OCI-LY1 (cell line): ENCODE results near the gene GPSM1.

Experiments
- H2AFZ ChIP-seq: fragments of 200-600 bp; sonication (generic), shearing (Covaris generic); 2 replicates; pipeline ENCODE4 v1.6.0; 2014; ENCODE audit warnings: antibody characterized with exemption, mild to moderate bottlenecking, low read length
- H3F3A ChIP-seq: fragments of 200-600 bp; sonication (generic), shearing (Covaris generic); 2 replicates; pipeline ENCODE4 v1.6.0; 2014; ENCODE audit warnings: mild to moderate bottlenecking, antibody characterized with exemption, low read length, moderate library complexity; ENCODE audit not compliant: insufficient read depth
- H3K27ac ChIP-seq: fragments of 200-600 bp; sonication (generic); 2 replicates; pipeline ENCODE4 v1.5.1; 2014; ENCODE audit warnings: low read length, mixed run types, mild to moderate bottlenecking, low read depth; ENCODE audit not compliant: poor library complexity, severe bottlenecking
- H3K27me3 ChIP-seq: fragments of 200-600 bp; sonication (generic); 2 replicates; pipeline ENCODE4 v1.6.0; 2014; ENCODE audit warnings: antibody characterized with exemption, mild to moderate bottlenecking, low read length, moderate library complexity; ENCODE audit not compliant: insufficient read depth
- H3K36me3 ChIP-seq: fragments of 200-600 bp; sonication (generic); 2 replicates; pipeline ENCODE4 v1.6.1; 2014; ENCODE audit warnings: mild to moderate bottlenecking, antibody characterized with exemption, low read length, moderate library complexity, mixed read lengths; ENCODE audit not compliant: insufficient read depth
- H3K4me1 ChIP-seq: fragments of 200-600 bp; sonication (generic); 2 replicates; pipeline ENCODE4 v1.5.1; 2014; ENCODE audit warnings: mild to moderate bottlenecking, low read length, moderate library complexity; ENCODE audit not compliant: insufficient read depth, severe bottlenecking
- H3K4me2 ChIP-seq: fragments of 200-600 bp; sonication (generic), shearing (Covaris generic); 2 replicates; pipeline ENCODE4 v1.6.1; 2014; ENCODE audit warnings: low read length
- H3K4me3 ChIP-seq: fragments of 200-600 bp; sonication (generic); 2 replicates; pipeline ENCODE4 v1.5.1; 2014; ENCODE audit warnings: low read length, low read depth, mild to moderate bottlenecking, mixed read lengths; ENCODE audit not compliant: poor library complexity, severe bottlenecking
- H3K79me2 ChIP-seq: fragments of 200-600 bp; shearing (Covaris generic); 2 replicates; pipeline ENCODE4 v1.6.1; 2016; ENCODE audit warnings: mixed run types, low read length, mixed read lengths; ENCODE audit not compliant: insufficient read depth
- H3K9ac ChIP-seq: fragments of 200-600 bp; sonication (generic), shearing (Covaris generic); 2 replicates; pipeline ENCODE4 v1.6.1; 2014; ENCODE audit warnings: mild to moderate bottlenecking, low read length, mixed read lengths
- H3K9me2 ChIP-seq: fragments of 200-600 bp; sonication (generic), shearing (Covaris generic); 2 replicates; pipeline ENCODE4 v1.6.1; 2014; ENCODE audit warnings: low read depth, mild to moderate bottlenecking, low read length, mixed read lengths
- H3K9me3 ChIP-seq: fragments of 200-600 bp; shearing (Covaris generic); 2 replicates; pipeline ENCODE4 v1.6.1; 2014; ENCODE audit warnings: low read length, mixed read lengths
- H4K20me1 ChIP-seq: fragments of 200-600 bp; sonication (generic), shearing (Covaris generic); 2 replicates; pipeline ENCODE4 v1.6.0; 2016; ENCODE audit warnings: mild to moderate bottlenecking, low read length; ENCODE audit not compliant: insufficient read depth
- EZH2 ChIP-seq: fragments of 200-600 bp; sonication (generic), shearing (Covaris generic); IDR thresholded peaks from 2 replicates; pipeline ENCODE4 v1.8.0; 2017; ENCODE audit warnings: borderline replicate concordance, mixed run types, mild to moderate bottlenecking, antibody characterized with exemption, low read length, moderate library complexity, mixed read lengths
- TF ChIP-seq, protein P1 (sequence below): fragments of 200-600 bp; sonication (generic), shearing (Covaris generic); IDR thresholded peaks from 2 replicates; pipeline ENCODE4 v1.5.1; 2017; ENCODE audit warnings: mild to moderate bottlenecking, antibody characterized with exemption, low read length, moderate library complexity, mixed read lengths

Gene GPSM1

DNA sequence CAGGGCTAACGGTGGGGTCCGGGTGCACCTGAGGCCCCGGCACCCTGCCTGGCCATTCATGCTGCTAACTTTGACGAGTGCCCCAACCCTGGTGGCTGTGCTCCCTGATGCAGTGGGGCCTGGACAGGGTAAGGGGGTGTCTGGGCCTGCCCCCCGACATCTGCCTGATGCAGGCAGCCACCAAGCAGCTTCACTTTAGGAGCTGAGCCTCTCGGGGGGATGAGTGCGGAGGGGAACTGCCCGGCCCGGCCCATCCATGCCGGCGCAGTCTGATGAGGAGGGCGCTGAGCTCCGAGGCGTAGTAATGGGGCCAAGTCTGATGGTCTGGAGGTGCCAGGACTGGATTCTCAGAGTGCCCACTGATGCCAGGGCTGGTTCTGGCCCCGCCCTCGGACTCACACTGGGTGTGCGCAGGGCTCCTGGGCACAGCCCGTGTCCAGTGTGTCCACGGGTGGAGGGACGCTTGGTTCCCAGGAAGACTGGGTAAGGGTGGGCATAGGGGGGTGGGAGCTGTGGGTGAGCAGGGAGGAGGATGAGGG, 19.7 kb downstream of the GPSM1 start:
- H4K20me1 ChIP-seq = no peaks in the 10 kb centered on the region
- H3K36me3 ChIP-seq = no peaks in the 10 kb centered on the region
- no peaks in the 10 kb centered on the region for H3K4me1 ChIP-seq

DNA sequence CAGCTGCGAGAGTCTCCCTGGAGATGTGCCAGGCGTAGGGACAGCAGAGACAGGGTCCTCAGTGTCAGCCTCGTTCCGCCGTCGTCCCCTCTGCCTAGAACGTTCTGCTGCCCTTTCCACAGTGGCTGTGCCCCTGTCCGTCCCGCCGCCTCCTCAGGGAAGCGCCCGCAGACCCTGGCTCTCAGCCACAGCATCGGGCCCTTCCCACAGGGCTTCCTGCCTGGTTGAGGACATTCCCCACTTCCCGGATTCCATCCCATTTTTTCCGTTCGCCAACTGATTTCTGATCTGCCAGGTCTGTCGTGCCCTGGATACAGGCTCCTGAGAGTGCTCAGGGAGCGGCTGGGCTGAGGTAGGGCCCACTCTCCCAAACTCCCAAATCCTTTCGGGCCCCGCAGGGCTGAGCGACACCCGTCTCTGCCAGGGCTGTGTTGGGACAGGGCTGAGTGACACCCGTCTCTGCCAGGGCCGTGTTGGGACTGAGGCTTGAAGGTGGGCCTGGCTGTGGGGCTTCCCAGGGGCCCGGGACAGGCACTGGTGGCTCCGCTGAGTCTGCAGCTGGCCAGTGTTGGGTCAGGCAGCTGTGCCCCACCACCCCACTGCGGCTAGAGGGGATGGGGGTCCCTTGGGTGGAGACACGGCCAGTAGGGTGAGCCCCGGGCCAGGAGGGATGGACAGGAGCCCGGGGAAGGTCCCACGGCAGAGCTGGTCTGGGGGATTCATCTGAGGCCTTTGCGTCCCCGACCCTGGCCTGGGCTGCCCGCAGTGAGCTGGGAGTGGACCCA, 20.3 kb downstream of the GPSM1 start:
- Histone ChIP-seq H3K4me2 (no peak overlapping the region), H3K27ac (no peak overlapping the region), H3F3A (no peaks in the 10 kb centered on the region), H3K36me3 (no peaks in the 10 kb centered on the region), H3K79me2 (no peaks in the 10 kb centered on the region), H4K20me1 (no peaks in the 10 kb centered on the region), H3K9me3 (no peaks in the 10 kb centered on the region), H2AFZ (no peak overlapping the region), H3K9me2 (no peaks in the 10 kb centered on the region), H3K9ac (no peak overlapping the region), H3K4me1 (no peaks in the 10 kb centered on the region), H3K27me3 (0 out of 2 replicates have a peak, but pooled peaks cover 3% of the 10 kb centered on the region), H3K4me3 (no peak overlapping the region)
- TF ChIP-seq EZH2 = no peak
- TF ChIP-seq, protein P1, sequence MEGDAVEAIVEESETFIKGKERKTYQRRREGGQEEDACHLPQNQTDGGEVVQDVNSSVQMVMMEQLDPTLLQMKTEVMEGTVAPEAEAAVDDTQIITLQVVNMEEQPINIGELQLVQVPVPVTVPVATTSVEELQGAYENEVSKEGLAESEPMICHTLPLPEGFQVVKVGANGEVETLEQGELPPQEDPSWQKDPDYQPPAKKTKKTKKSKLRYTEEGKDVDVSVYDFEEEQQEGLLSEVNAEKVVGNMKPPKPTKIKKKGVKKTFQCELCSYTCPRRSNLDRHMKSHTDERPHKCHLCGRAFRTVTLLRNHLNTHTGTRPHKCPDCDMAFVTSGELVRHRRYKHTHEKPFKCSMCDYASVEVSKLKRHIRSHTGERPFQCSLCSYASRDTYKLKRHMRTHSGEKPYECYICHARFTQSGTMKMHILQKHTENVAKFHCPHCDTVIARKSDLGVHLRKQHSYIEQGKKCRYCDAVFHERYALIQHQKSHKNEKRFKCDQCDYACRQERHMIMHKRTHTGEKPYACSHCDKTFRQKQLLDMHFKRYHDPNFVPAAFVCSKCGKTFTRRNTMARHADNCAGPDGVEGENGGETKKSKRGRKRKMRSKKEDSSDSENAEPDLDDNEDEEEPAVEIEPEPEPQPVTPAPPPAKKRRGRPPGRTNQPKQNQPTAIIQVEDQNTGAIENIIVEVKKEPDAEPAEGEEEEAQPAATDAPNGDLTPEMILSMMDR = no peak

More for the DNA sequence above, 19.7 kb downstream of the GPSM1 start:
- Histone ChIP-seq H3K9ac (no peak overlapping the region), H3K4me3 (no peak overlapping the region), H3K79me2 (no peaks in the 10 kb centered on the region), H3K27ac (no peak overlapping the region), H3K9me2 (no peaks in the 10 kb centered on the region), H3K4me2 (no peak overlapping the region), H3F3A (no peaks in the 10 kb centered on the region), H3K9me3 (no peaks in the 10 kb centered on the region), H3K27me3 (0 out of 2 replicates have a peak, but pooled peaks cover 3% of the 10 kb centered on the region), H2AFZ (no peak overlapping the region)
- TF ChIP-seq, protein P1 = no peak
- no peak for TF ChIP-seq EZH2

DNA sequence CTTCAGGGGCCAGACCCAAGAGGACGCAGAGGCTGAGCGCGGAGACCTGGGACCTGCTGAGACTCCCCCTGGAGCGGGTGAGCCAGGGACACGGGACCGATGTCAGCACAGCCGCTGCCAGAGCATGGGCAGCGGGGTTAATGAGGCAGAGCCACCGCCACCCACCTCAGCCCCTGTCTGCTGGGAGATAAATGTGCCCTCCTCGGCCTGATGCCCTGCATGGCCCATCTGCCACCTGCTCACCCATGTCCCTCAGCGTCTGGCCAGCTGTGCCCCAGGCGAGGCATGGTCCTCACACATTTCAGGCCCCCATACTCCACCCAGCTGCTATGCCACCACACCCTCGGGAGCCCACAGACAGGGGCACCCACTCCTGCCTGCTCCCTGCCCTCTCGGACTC, 21.4 kb downstream of the GPSM1 start:
- Histone ChIP-seq H3K9me2 (no peaks in the 10 kb centered on the region), H2AFZ (no peak overlapping the region), H3K4me3 (no peak overlapping the region), H3K27me3 (peaks cover 11% of the 10 kb centered on the region; the same call in 1 of the 2 replicates), H4K20me1 (no peaks in the 10 kb centered on the region), H3K9ac (no peak overlapping the region), H3K4me2 (no peak overlapping the region), H3K36me3 (no peaks in the 10 kb centered on the region), H3K4me1 (no peaks in the 10 kb centered on the region), H3F3A (no peaks in the 10 kb centered on the region), H3K27ac (no peak overlapping the region), H3K9me3 (no peaks in the 10 kb centered on the region), H3K79me2 (no peaks in the 10 kb centered on the region)
- TF ChIP-seq EZH2 = no peak
- TF ChIP-seq, protein P1 = no peak
